DND-41 (cell line): Measurements from ENCODE around the gene NCR1.

Source experiments
- CTCF ChIP-seq: IDR thresholded peaks from 2 replicates; pipeline ENCODE4 v1.5.1; 2012; ENCODE audit warnings: borderline replicate concordance, low read length, moderate library complexity, mild to moderate bottlenecking; ENCODE audit not compliant: poor library complexity, severe bottlenecking; ENCODE audit errors: extremely low read depth
- EZH2 ChIP-seq: IDR thresholded peaks from 3 replicates; pipeline ENCODE4 v1.6.1; 2012; ENCODE audit warnings: borderline replicate concordance, low read depth, mild to moderate bottlenecking, moderate library complexity, low read length, inconsistent platforms; ENCODE audit not compliant: severe bottlenecking

- TF ChIP-seq CTCF (no peak), EZH2 (no peak)
These were observed 34.3 kb upstream of the NCR1 start for GRCh38 chr19:54871696-54872095.
